RWPE1 (cell line): ENCODE data around the gene MS4A18.

Source experiments
- CTCF ChIA-PET: fragments of 350-600 bp; sonication (Branson Sonifier 250); formaldehyde crosslinking; extraction: SDS; loops from one replicate; lab custom pipeline; 2021; lab: Yijun Ruan, JAX
- POLR2A ChIA-PET: fragments of 400-600 bp; formaldehyde crosslinking; extraction: SDS; loops from one replicate; lab custom pipeline; 2020; ENCODE audit warnings: antibody characterized with exemption; ENCODE audit not compliant: low non-redundant PET; lab: Yijun Ruan, JAX
- DNase-seq: peaks from one replicate; pipeline ENCODE4 v3.0.0; 2012; ENCODE audit warnings: low spot score
- H3K27ac ChIP-seq: fragments of 450-650 bp; 2 replicates; pipeline ENCODE4 v1.5.1; 2017
- CTCF ChIP-seq: fragments of 450-650 bp; conservative IDR thresholded peaks from 2 replicates; pipeline ENCODE4 v1.5.1; 2017; ENCODE audit warnings: low read depth, mild to moderate bottlenecking

MS4A18 gene

GRCh38 chr11:60743058-60743457 lies 18.5 kb downstream of the MS4A18 start:
- ChIA-PET POLR2A (no interaction called here), CTCF (interaction anchor here (1.2 kb wide), 1 partner anchor 13 kb away, joined by 3 read pairs; the partner anchor contains the start of gene MS4A15)
- DNase-seq: no peak
- no peak for TF ChIP-seq CTCF
- no peak overlapping the region for H3K27ac ChIP-seq

- no peak for DNase-seq
- ChIA-PET CTCF (interaction anchor here (1.2 kb wide), 1 partner anchor 12 kb away, joined by 3 read pairs; the partner anchor contains the start of gene MS4A15), POLR2A (no interaction called here)
- no peak for TF ChIP-seq CTCF
- H3K27ac ChIP-seq: no peak overlapping the region
Measured at GRCh38 chr11:60744114-60744513, 19.6 kb downstream of the MS4A18 start.

- ChIA-PET POLR2A (no interaction called here), CTCF (interaction anchor here (1.2 kb wide), 1 partner anchor 15 kb away, joined by 3 read pairs; no protein-coding TSS in a partner anchor)
- DNase-seq: no peak
- no peak overlapping the region for H3K27ac ChIP-seq
- no peak for TF ChIP-seq CTCF
Measured at GRCh38 chr11:60747359-60747873, 22.9 kb downstream of the MS4A18 start.

GRCh38 chr11:60748225-60748624 lies 23.7 kb downstream of the MS4A18 start:
- no peak overlapping the region for H3K27ac ChIP-seq
- no peak for TF ChIP-seq CTCF
- no peak for DNase-seq
- POLR2A ChIA-PET: no interaction called here
- CTCF ChIA-PET: no interaction called here

- ChIA-PET CTCF (no interaction called here), POLR2A (no interaction called here)
- H3K27ac ChIP-seq: no peak overlapping the region
- TF ChIP-seq CTCF: no peak
- no peak for DNase-seq
Measured at GRCh38 chr11:60748821-60749220, 24.3 kb downstream of the MS4A18 start.

- TF ChIP-seq CTCF: no peak
- DNase-seq: no peak
- no peak overlapping the region for H3K27ac ChIP-seq
- CTCF ChIA-PET: no interaction called here
- POLR2A ChIA-PET: no interaction called here
Measured at GRCh38 chr11:60750911-60751310, 26.4 kb downstream of the MS4A18 start.
